G401 (cell line): ENCODE data around the gene CRYBA1. TPM values are rescaled to one million over a fixed set of nuclear protein-coding genes. Genes with fewer than 3 reads are reported as not detected.
"Not testable (repeated sequence)": the region's sequence is repeated elsewhere in the genome, so short reads cannot be mapped to it uniquely, and the experiment has no call there.

Experiments
- DNase-seq: peaks from one replicate; pipeline ENCODE4 v3.0.0-alpha.2; 2015; ENCODE audit warnings: low spot score
- in situ Hi-C: cut with HindIII; loops from 2 replicates; pipeline ENCODE4 v1.10.0; 2016; ENCODE audit warnings: low sequenced_read_pairs, mixed read lengths
- total RNA-seq: library from RNA; depleted of rRNA; stranded (reverse); fragments of >200 nt; shearing (Covaris generic); gene quantifications from 2 replicates; pipeline ENCODE4 v1.2.3, GENCODE V29; 2014

CRYBA1 gene
- total RNA-seq, 1 experiment from 2014 or later = not detected

GRCh38 chr17:29256735-29257466, 10.2 kb downstream of the CRYBA1 start:
- DNase-seq = no peak
- in situ Hi-C loops = loop anchor here (25.0 kb wide), 1 partner anchor 95 kb away; no protein-coding TSS in a partner anchor

- DNase-seq = no peak
- in situ Hi-C loops = loop anchor here (25.0 kb wide), 1 partner anchor 95 kb away; no protein-coding TSS in a partner anchor
Observed at GRCh38 chr17:29257756-29258155, 11.1 kb downstream of the CRYBA1 start.

GRCh38 chr17:29263916-29264315, 17.3 kb downstream of the CRYBA1 start:
- in situ Hi-C loops = loop anchor here (25.0 kb wide), 1 partner anchor 102 kb away; no protein-coding TSS in a partner anchor
- DNase-seq = no peak

GRCh38 chr17:29271980-29272379, 25.3 kb downstream of the CRYBA1 start:
- DNase-seq = not testable (repeated sequence)
- in situ Hi-C loops = loop anchor here (25.0 kb wide), 1 partner anchor 110 kb away; no protein-coding TSS in a partner anchor

DNA sequence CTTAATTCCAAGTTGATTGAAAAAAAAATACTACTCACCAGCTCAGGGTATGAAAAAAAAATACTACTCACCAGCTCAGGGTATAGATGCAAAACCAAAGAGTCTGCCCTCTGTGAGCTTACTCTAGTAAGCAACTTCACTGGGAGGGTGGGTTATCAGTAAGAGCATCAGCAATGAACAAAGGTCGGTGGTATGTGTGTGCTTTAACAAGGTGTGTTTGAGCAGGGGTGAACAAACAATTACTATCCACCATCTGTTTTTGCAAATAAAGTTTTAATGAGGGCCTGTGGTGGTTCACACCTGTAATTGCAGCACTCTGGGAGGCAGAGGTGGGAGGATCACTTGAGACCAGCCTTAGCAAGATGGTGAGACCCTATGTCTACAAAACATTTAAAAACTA, 27.3 kb downstream of the CRYBA1 start:
- in situ Hi-C loops = loop anchor here (25.0 kb wide), 1 partner anchor 112 kb away; no protein-coding TSS in a partner anchor
- no peak for DNase-seq

DNA sequence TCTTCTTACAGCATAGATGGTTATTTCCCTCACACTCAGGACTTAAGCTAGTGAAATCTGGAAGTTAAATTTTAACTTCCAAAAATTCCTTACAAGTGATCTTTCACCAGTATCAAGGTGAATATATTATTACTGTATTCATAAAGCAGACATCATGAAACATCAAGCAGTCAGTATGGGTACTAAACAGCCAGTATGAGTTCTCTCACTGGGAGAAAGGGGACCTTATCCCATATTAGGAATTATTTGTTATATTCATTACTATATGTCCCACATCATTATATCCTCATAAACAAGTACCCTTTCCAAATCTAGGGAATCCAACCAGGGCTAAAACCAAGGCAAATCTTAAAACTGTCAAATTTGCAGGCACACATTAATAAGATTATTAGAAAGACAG, 32.0 kb downstream of the CRYBA1 start:
- in situ Hi-C loops = no loop called here
- DNase-seq = no peak

DNA sequence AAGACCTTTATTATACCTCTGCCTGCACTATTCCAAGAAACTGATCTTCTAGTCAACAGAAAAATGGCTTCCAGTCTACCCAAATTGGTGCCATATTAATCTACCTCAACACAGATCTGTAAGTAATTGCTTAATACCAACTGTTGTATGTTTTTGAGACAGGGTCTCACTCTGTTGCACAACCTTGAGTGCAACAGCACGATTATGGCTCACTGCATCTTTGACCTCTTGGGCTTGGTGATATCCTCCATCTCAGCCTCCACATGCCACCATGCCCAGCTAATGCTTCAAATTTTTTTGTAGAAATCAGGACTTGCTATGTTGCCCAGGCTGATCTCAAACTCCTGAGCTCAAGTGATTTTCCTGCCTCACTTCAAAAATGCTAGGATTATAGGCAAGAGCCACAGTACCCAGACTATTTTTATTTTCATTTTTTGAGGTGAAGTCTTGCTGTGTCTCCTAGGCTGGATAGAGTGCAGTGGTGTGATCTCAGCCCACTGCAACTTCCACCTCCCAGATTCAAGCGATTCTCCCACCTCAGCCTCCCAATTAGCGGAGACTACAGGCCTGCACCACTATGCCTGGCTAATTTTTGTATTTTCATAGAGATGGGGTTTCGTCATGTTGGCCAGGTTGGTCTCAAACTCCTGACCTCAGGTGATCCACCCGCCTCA, 32.9 kb downstream of the CRYBA1 start:
- in situ Hi-C loops = no loop called here
- no peak for DNase-seq

GRCh38 chr17:29283496-29283895, 36.8 kb downstream of the CRYBA1 start:
- in situ Hi-C loops = no loop called here
- peak; percentile 36 for DNase-seq

DNA sequence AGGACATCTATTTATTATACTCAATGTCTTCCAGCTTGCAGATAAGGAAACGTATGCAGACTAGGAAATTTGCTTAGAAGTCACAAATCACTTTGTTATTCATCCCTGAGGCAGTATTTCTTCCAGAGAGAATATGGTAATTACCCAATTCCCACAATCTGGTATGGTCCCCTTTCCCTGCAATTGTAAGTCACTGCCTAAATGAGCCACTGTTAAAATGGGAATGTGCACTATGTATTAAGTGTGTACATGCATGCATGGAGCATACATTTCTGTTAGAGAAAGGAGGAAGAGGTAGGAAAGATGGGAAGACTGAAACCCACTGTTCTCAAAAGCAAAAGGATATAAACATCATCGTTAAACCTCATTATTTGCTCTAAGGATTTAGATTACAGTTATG, 37.3 kb downstream of the CRYBA1 start:
- no peak for DNase-seq
- in situ Hi-C loops = no loop called here

DNA sequence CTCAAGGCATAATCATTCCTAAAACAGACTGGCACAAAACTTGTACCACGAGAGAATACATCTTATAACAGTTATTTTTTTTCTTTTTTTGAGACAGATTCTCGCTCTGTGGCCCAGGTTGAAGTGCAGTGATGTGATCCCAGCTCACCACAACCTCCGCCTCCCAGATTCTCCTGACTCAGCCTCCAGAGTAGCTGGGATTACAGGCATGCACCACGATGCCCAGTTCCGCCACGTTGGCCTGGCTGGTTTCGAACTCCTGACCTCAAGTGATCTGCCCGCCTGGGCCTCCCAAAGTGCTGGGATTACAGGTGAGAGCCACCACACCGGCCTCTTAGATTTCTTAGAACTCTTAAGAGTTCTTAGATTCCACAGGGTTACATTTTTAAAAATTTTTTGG, 43.2 kb downstream of the CRYBA1 start:
- in situ Hi-C loops = no loop called here
- DNase-seq = no peak

GRCh38 chr17:29291163-29291752, 44.6 kb downstream of the CRYBA1 start:
- in situ Hi-C loops = no loop called here
- DNase-seq = peak; percentile 81

DNA sequence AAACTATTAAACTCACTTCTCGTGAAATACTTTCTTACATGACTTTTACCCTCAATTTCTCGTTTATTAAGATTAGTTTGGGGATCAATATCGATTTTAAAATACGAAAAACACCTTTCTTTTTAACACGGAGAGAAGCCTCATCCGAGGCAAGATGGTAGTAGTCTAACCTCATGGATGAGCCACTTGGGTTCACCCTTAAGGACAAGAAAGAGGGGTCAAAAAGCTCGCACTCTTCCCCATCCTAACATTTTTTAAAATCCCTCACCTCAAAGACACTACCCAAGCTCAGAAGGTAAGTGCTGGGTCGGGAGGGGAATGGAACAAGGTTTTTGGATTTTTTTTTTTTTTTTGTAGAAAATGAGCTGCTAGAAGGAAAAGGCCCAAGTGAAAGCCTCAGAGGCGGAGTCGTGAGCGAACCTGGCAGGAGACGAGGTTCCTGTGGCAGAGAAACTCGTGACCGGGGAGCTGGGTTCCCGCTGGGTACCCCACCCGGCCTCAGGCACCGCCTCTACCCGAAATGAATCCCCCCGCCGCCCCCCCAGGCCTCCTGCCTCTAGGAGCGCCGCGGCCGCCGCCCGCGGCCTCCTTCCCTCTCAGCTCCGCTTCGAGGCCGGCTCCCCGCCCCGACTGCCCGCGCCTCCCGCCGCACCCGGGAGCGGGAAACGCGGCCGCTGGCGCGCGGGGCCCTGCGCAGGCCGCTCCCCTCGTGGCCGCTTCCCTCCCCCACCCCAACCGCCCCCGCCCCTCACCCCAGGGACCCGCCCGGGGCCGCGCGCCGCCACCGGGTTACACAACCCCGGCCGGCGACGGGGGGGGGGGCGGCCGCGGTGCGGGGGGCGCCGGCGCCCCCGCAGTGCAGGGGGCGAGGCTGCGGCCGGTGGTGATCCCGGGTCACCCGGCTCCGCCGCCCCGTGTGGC, 45.7 kb downstream of the CRYBA1 start:
- in situ Hi-C loops = no loop called here
- DNase-seq = peak; percentile 55

DNA sequence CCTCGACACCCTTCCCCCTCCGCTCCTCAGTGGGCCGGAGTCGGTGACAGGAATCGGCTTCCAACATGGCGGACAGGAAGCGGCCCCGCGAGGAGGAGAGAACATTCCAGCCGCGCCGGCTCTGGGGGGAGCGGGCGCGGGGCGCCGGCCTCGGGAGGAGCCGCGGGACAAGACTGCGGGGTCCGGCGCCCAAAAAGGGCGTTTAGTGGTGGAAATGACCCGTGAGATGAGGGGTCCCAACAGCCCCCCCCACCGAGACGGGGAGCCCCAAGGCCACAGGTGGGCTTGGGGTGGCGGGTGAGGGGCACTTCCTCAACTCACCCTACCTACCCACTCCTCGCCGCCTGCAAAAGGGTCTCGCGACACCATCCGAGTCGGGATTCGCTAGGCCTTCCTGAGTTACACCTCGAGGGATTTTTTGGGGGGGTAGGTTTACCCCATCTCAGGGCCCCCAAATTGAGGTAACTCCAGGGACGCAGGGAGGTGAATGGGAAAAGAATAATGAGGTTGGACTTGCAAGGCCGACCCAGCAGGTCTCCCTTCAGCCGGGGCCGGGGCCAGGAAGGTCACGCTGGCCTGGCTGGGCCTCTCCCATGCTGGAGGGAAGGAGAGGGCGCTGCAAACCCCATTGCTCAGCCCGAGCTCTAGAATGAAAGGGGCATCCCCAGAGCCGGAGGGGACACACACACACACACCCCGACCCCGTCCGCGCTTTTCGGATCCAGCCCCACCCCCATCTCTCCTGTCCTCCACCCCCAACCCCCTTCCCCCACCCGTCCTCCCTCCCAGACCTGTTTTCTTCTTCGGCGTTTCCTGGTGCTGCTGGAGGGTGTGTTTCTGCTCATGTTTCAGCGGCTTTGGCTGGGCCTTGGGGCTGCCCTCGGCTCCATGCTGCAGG, 46.6 kb downstream of the CRYBA1 start:
- peak; percentile 44 for DNase-seq
- in situ Hi-C loops = no loop called here

- in situ Hi-C loops = no loop called here
- DNase-seq = peak; percentile 100
Observed at GRCh38 chr17:29293890-29294579, 47.4 kb downstream of the CRYBA1 start, which contains the start of gene NUFIP2. TSS of gene NUFIP2 (minus strand) at chr17:29294148. CDS start at chr17:29294059, 89 bp downstream.

GRCh38 chr17:29294580-29294900, 47.9 kb downstream of the CRYBA1 start:
- in situ Hi-C loops = no loop called here
- DNase-seq = no peak

DNA sequence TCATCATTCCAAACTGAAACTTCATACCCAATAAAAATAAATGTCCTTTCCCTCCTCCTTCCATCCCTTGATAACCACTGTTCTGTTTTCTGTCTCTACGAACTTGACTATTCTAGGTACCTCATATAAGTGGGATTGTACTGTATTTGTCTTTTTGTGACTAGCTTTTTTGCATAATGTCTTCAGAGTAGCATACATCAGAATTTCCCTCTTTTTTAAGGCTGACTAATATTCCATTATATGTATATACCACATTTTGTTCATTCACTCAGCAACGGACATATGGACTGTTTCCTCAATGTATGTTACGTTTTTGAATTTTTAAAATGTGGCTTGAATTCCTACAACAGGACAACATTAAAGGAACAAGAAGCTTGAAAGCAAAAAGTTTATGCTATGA, 48.8 kb downstream of the CRYBA1 start:
- no peak for DNase-seq
- in situ Hi-C loops = no loop called here

DNA sequence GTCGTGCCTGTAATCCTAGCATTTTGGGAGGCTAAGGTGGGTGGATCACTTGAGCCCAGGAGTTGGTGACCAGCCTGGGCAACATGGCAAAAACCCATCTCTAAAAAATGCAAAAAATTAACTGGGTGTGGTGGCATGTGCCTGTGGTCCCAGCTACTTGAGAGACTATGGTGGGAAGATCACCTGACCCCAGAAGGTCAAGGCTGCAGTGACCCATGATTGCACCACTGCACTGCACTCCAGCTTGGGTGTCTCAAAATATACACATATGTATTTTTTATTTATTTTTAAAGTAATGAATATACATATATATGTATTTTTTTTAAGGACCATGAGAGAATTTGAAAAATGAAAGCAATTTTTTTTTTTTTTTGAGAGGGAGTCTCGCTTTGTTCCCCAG, 52.4 kb downstream of the CRYBA1 start:
- DNase-seq = no peak
- in situ Hi-C loops = no loop called here

GRCh38 chr17:29303386-29303785, 56.7 kb downstream of the CRYBA1 start:
- no peak for DNase-seq
- in situ Hi-C loops = no loop called here
